Measurements from ENCODE around the gene AMELX.

AMELX gene

GRCh38 chrX:11342673-11343072 lies 49.5 kb downstream of the AMELX start:
- Histone ChIP-seq H3K36me3 (ENCODE audit: insufficient read depth, low read length) (no peaks in the 10 kb centered on the region), H3K4me1 (ENCODE audit: insufficient read depth, low read length) (no peaks in the 10 kb centered on the region), H3K4me3 (ENCODE audit: low read length) (no peak overlapping the region), H3K9ac (ENCODE audit: low read depth, low read length) (no peak overlapping the region), H3K27me3 (ENCODE audit: insufficient read depth, low read length) (no peaks in the 10 kb centered on the region), H3K27ac (ENCODE audit: low read depth, low read length) (no peak overlapping the region), H3K9me3 (ENCODE audit: insufficient read depth, low read depth, low read length) (no peaks in the 10 kb centered on the region)

- 89% methylated on average over 2 of the region's 2 CpGs for WGBS
- no peaks in the 10 kb centered on the region for H3K27me3 ChIP-seq (ENCODE audit: insufficient read depth, low read length)
These were observed 53.0 kb downstream of the AMELX start for GRCh38 chrX:11346121-11346682.

GRCh38 chrX:11347300-11347699 lies 54.1 kb downstream of the AMELX start:
- Histone ChIP-seq H3K9me3 (ENCODE audit: insufficient read depth, low read depth, low read length) (no peaks in the 10 kb centered on the region), H3K27ac (ENCODE audit: low read depth, low read length) (no peak overlapping the region), H3K9ac (ENCODE audit: low read depth, low read length) (no peak overlapping the region), H3K36me3 (ENCODE audit: insufficient read depth, low read length) (no peaks in the 10 kb centered on the region), H3K27me3 (ENCODE audit: insufficient read depth, low read length) (no peaks in the 10 kb centered on the region), H3K4me1 (ENCODE audit: insufficient read depth, low read length) (no peaks in the 10 kb centered on the region), H3K4me3 (ENCODE audit: low read length) (no peak overlapping the region)
- WGBS = no CpG with 5 or more reads among the region's 3 CpGs

More at GRCh38 chrX:11346121-11346682, 53.0 kb downstream of the AMELX start:
- Histone ChIP-seq H3K4me1 (ENCODE audit: insufficient read depth, low read length) (no peaks in the 10 kb centered on the region), H3K9ac (ENCODE audit: low read depth, low read length) (no peak overlapping the region), H3K4me3 (ENCODE audit: low read length) (no peak overlapping the region), H3K36me3 (ENCODE audit: insufficient read depth, low read length) (no peaks in the 10 kb centered on the region), H3K9me3 (ENCODE audit: insufficient read depth, low read depth, low read length) (no peaks in the 10 kb centered on the region), H3K27ac (ENCODE audit: low read depth, low read length) (no peak overlapping the region)

- Histone ChIP-seq H3K9me3 (ENCODE audit: insufficient read depth, low read depth, low read length) (no peaks in the 10 kb centered on the region), H3K4me1 (ENCODE audit: insufficient read depth, low read length) (no peaks in the 10 kb centered on the region), H3K27me3 (ENCODE audit: insufficient read depth, low read length) (no peaks in the 10 kb centered on the region), H3K4me3 (ENCODE audit: low read length) (no peak overlapping the region), H3K36me3 (ENCODE audit: insufficient read depth, low read length) (no peaks in the 10 kb centered on the region), H3K9ac (ENCODE audit: low read depth, low read length) (no peak overlapping the region), H3K27ac (ENCODE audit: low read depth, low read length) (no peak overlapping the region)
- 100% methylated on average over 1 of the region's 1 CpG for WGBS
These were observed 55.8 kb downstream of the AMELX start for GRCh38 chrX:11349020-11349419.

- Histone ChIP-seq H3K27ac (ENCODE audit: low read depth, low read length) (no peak overlapping the region), H3K9ac (ENCODE audit: low read depth, low read length) (no peak overlapping the region), H3K27me3 (ENCODE audit: insufficient read depth, low read length) (no peaks in the 10 kb centered on the region), H3K4me1 (ENCODE audit: insufficient read depth, low read length) (no peaks in the 10 kb centered on the region), H3K36me3 (ENCODE audit: insufficient read depth, low read length) (no peaks in the 10 kb centered on the region), H3K4me3 (ENCODE audit: low read length) (no peak overlapping the region), H3K9me3 (ENCODE audit: insufficient read depth, low read depth, low read length) (no peaks in the 10 kb centered on the region)
- 100% methylated on average over 1 of the region's 2 CpGs for WGBS
These were observed 56.6 kb downstream of the AMELX start for GRCh38 chrX:11349661-11350337.

Measured in HUES64 (cell line).